Psoas muscle (tissue), 8 donors: ENCODE measurements around the gene AFAP1. TPM values are rescaled to one million over a fixed set of nuclear protein-coding genes. Genes with fewer than 3 reads are reported as not detected.

Experiments
- ATAC-seq, 4 donors: fragments of 200-7000 bp; cut with Tn5 transposase; one replicate each; pipeline ENCODE4 v1.9.1; 2020; ENCODE audit warnings: moderate library complexity in 3 of 4, mild to moderate bottlenecking in 2 of 4
- DNase-seq, 2 donors: peaks; one replicate each; pipeline ENCODE4 v3.0.0-alpha.2; 2020
- H3K27ac ChIP-seq: fragments of 200-600 bp; one replicate; pipeline ENCODE4 v1.8.0; 2022
- H3K27me3 ChIP-seq, 3 donors: fragments of 200-600 bp in 1 of 3; one replicate each; pipeline versions ENCODE4 v1.6.1 to v1.8.0; 2013 to 2022; ENCODE audit warnings: low read length in 2 of 3, mild to moderate bottlenecking in 2 of 3, moderate library complexity in 1 of 3; ENCODE audit not compliant: insufficient read depth in 3 of 3
- H3K36me3 ChIP-seq, 2 donors: fragments of 200-600 bp in 1 of 2; one replicate each; pipeline versions ENCODE4 v1.6.1 to v1.8.0; 2013 to 2022; ENCODE audit warnings: low read depth in 1 of 2, mild to moderate bottlenecking in 1 of 2, moderate library complexity in 1 of 2; ENCODE audit not compliant: insufficient read depth in 1 of 2
- H3K4me1 ChIP-seq: fragments of 200-600 bp; one replicate; pipeline ENCODE4 v1.8.0; 2022
- H3K4me3 ChIP-seq: fragments of 200-600 bp; one replicate; pipeline ENCODE4 v1.8.0; 2022; ENCODE audit warnings: mild to moderate bottlenecking
- H3K9me3 ChIP-seq: fragments of 200-600 bp; one replicate; pipeline ENCODE4 v1.8.0; 2022
- WGBS, 3 donors: extraction: QIAGEN DNeasy Blood & Tissue Kit; methylation state at CpG; one replicate each; pipeline versions ENCODE4 v1.1.6 to v1.1.7; 2013; 5-methylcytosine and 5-hydroxymethylcytosine counted together
- intact Hi-C, 2 donors: fragments of 100-400 bp; cut with DNase I; formaldehyde crosslinking; loops; one replicate each; pipeline versions ENCODE4 v1.11.0 to v1.14.2; 2022
- polyA plus RNA-seq, 3 donors: library from polyadenylated mRNA; stranded (reverse); fragments of 200-250 nt; gene quantifications; one replicate each; pipeline ENCODE4 v1.2.3, GENCODE V29; 2013
- total RNA-seq, 4 donors: library from RNA; stranded (reverse); fragmentation: NEBNext Ultra II Directional in 2 of 4; extraction: Animal tissue kit (Norgen Biotek cat#: 25700) in 2 of 4; gene quantifications; one replicate each; pipeline versions ENCODE4 v1.2.1 to v1.2.4, GENCODE V29; 2021 to 2023
- TF ChIP-seq, protein P1 (sequence below): fragments of 200-600 bp; IDR thresholded peaks from one replicate; pipeline ENCODE4 v1.8.0; 2022; ENCODE audit warnings: antibody characterized with exemption
- donor health status: healthy with polysubstance abuse.
- donor health status: DM: no; HTN: no; CAD: no; lungs with moderate emphysema.
- donor health status: Bipolar disorder and iron deficiency.
- donor health status: healthy.
- donor health status: DM: yes; HTN: yes; CAD: no.
- donor health status: DM: no; HTN: no; CAD: no.
- donor health status: DM: no; HTN: no; CAD: no.
- donor health status: DM: yes; HTN: yes; CAD: no.

Gene AFAP1
- total and polyA plus RNA-seq, 7 donors: 1.3 to 11.4 (median 2.6) TPM

DNA sequence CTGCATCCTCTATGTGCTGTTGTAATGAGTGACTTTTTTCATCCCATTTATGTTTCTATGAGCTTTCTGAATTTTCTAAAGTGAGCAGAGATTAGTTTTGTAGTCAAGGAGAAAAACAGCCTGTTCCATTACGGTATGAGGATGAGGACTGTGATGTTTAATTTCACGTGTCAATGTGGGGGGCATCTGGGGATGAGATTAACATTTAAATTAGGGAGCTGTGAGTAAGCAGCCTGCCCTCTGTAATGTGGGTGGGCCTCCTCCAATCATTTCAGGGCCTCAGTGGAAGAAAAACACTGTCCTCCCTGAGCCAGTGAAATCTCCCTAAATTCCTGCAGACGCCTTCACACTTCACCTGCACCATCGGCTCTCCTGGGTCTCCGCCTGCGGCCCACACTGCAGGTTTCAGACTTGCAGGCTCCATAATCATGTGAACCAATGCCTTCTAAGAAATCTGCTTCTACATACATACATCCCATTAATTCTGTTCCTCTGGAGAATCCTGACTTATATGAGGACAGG lies 121.7 kb downstream of the AFAP1 start:
- intact Hi-C loops: no loop called here
- WGBS, 3 donors: 87 to 92% (median 88%) methylated on average over 6 of the region's 6 CpGs
- Histone ChIP-seq H3K27ac (no peak overlapping the region), H3K36me3 (peaks cover 0 to 22% of the 10 kb centered on the region in 2 donors), H3K9me3 (no peaks in the 10 kb centered on the region), H3K27me3 (no peaks in the 10 kb centered on the region), H3K4me3 (no peak overlapping the region), H3K4me1 (peaks cover 26% of the 10 kb centered on the region)
- no peak for DNase-seq
- TF ChIP-seq, protein P1, sequence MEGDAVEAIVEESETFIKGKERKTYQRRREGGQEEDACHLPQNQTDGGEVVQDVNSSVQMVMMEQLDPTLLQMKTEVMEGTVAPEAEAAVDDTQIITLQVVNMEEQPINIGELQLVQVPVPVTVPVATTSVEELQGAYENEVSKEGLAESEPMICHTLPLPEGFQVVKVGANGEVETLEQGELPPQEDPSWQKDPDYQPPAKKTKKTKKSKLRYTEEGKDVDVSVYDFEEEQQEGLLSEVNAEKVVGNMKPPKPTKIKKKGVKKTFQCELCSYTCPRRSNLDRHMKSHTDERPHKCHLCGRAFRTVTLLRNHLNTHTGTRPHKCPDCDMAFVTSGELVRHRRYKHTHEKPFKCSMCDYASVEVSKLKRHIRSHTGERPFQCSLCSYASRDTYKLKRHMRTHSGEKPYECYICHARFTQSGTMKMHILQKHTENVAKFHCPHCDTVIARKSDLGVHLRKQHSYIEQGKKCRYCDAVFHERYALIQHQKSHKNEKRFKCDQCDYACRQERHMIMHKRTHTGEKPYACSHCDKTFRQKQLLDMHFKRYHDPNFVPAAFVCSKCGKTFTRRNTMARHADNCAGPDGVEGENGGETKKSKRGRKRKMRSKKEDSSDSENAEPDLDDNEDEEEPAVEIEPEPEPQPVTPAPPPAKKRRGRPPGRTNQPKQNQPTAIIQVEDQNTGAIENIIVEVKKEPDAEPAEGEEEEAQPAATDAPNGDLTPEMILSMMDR: no peak
- no peak for ATAC-seq

DNA sequence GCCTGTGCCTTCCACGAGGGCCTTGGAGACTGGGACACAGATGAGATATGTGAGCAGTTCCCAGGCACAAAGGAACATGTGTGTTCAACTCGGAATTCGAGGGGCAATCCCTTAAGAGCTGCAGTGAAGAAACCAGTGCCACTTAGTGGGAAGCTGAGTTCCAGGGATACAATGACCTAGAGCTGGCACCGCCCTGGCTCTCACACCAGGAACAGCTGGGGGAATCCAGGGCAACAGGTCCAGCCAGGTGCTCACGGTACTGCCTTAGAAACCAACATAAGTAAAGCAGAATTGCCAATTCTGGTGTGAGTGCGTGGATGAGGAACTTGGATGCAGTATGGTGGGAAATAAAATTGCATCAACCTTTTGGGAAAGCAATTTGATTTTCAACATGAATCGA lies 122.9 kb downstream of the AFAP1 start:
- Histone ChIP-seq H3K4me3 (no peak overlapping the region), H3K27ac (no peak overlapping the region), H3K27me3 (no peaks in the 10 kb centered on the region), H3K9me3 (no peaks in the 10 kb centered on the region), H3K4me1 (peaks cover 22% of the 10 kb centered on the region), H3K36me3 (peaks cover 0 to 24% of the 10 kb centered on the region in 2 donors)
- TF ChIP-seq, protein P1: no peak
- 79 to 82% (median 79%) methylated on average over 7 of the region's 7 CpGs for whole genome bisulfite sequencing, 3 donors
- ATAC-seq (no peak), DNase-seq (no peak)
- intact Hi-C loops: no loop called here

- DNase-seq: no peak
- intact Hi-C loops: no loop called here
- WGBS, 3 donors: 93 to 95% (median 95%) methylated on average over 1 of the region's 1 CpG
- H3K4me3 ChIP-seq: no peak overlapping the region
- no peaks in the 10 kb centered on the region for H3K27me3 ChIP-seq
- peaks cover 15% of the 10 kb centered on the region for H3K4me1 ChIP-seq
- H3K9me3 ChIP-seq: no peaks in the 10 kb centered on the region
- no peak overlapping the region for H3K27ac ChIP-seq
- peaks cover 0 to 24% of the 10 kb centered on the region in 2 donors for H3K36me3 ChIP-seq
- TF ChIP-seq, protein P1: no peak
- no peak for ATAC-seq
These were observed 123.7 kb downstream of the AFAP1 start for GRCh38 chr4:7815981-7816380.

DNA sequence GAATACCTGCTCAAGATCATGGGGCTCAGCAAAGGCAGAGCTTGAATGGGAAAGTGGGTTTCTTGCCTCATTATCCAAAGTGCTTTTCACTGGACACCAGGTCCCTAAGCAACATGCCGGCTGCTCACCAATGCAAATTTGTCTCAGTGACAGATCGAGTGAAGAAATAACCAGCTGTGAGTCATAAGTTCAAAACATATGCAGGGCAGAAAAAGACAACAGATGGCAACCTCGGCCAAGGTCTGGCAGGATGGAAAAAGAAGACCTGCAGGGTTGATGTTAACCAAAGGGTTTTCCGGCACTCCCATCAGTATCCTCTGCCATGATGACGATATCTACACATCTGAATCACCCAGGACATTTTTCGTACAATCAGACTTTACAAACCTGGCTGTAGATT lies 124.1 kb downstream of the AFAP1 start:
- peak; percentile 36 to 72 (median 50) for ATAC-seq
- no peaks in the 10 kb centered on the region for H3K9me3 ChIP-seq
- TF ChIP-seq, protein P1: no peak
- DNase-seq: no peak
- peaks cover 15% of the 10 kb centered on the region for H3K4me1 ChIP-seq
- no peak overlapping the region for H3K4me3 ChIP-seq
- intact Hi-C loops: no loop called here
- H3K36me3 ChIP-seq: peaks cover 0 to 24% of the 10 kb centered on the region in 2 donors
- H3K27me3 ChIP-seq: no peaks in the 10 kb centered on the region
- WGBS, 3 donors: 80 to 89% (median 85%) methylated on average over 6 of the region's 6 CpGs
- H3K27ac ChIP-seq: no peak overlapping the region

GRCh38 chr4:7814451-7814850 lies 125.2 kb downstream of the AFAP1 start:
- DNase-seq: no peak
- 93 to 97% (median 95%) methylated on average over 14 to 15 of the region's 15 CpGs for WGBS, 3 donors
- no peak overlapping the region for H3K27ac ChIP-seq
- no peaks in the 10 kb centered on the region for H3K9me3 ChIP-seq
- TF ChIP-seq, protein P1: no peak
- H3K4me1 ChIP-seq: peaks cover 15% of the 10 kb centered on the region
- peaks cover 0 to 24% of the 10 kb centered on the region in 2 donors for H3K36me3 ChIP-seq
- H3K4me3 ChIP-seq: no peak overlapping the region
- no peaks in the 10 kb centered on the region for H3K27me3 ChIP-seq
- intact Hi-C loops: no loop called here
- no peak for ATAC-seq
